Endodermal cell (in vitro differentiated cells): ENCODE data around the gene E2F2. TPM values are rescaled to one million over a fixed set of nuclear protein-coding genes. Genes with fewer than 3 reads are reported as not detected.

ENCODE experiments used
- DNase-seq: peaks from one replicate; pipeline ENCODE4 v3.0.0-alpha.2; 2017
- H3K27ac ChIP-seq: 2 replicates; pipeline ENCODE4 v1.5.1; 2013; ENCODE audit warnings: mild to moderate bottlenecking, low read depth, low read length, moderate library complexity
- H3K27me3 ChIP-seq: 2 replicates; pipeline ENCODE4 v1.6.1; 2013; ENCODE audit warnings: mild to moderate bottlenecking, low read length, moderate library complexity; ENCODE audit not compliant: insufficient read depth, control insufficient read depth, poor library complexity, severe bottlenecking
- H3K36me3 ChIP-seq: 2 replicates; pipeline ENCODE4 v1.7.0; 2013; ENCODE audit warnings: mild to moderate bottlenecking, low read length, moderate library complexity; ENCODE audit not compliant: control insufficient read depth, insufficient read depth
- H3K4me1 ChIP-seq: one replicate; pipeline ENCODE4 v1.7.0; 2013; ENCODE audit warnings: low read length; ENCODE audit not compliant: control insufficient read depth, insufficient read depth
- H3K4me3 ChIP-seq: 2 replicates; pipeline ENCODE4 v1.5.1; 2013; ENCODE audit warnings: mild to moderate bottlenecking, low read length, moderate library complexity
- H3K9ac ChIP-seq: 2 replicates; pipeline ENCODE4 v1.6.1; 2013; ENCODE audit warnings: mild to moderate bottlenecking, low read length, moderate library complexity; ENCODE audit not compliant: poor library complexity, severe bottlenecking; ENCODE audit errors: extremely low read depth
- H3K9me3 ChIP-seq: 2 replicates; pipeline ENCODE4 v1.6.1; 2013; ENCODE audit warnings: mild to moderate bottlenecking, low read length, moderate library complexity; ENCODE audit not compliant: control insufficient read depth
- H3K27ac Mint-ChIP-seq: 2 replicates; pipeline ENCODE4 v1.8.0; 2020; ENCODE audit warnings: mixed read lengths
- H3K27me3 Mint-ChIP-seq: 2 replicates; pipeline ENCODE4 v1.8.0; 2021; ENCODE audit warnings: mild to moderate bottlenecking, mixed read lengths; ENCODE audit not compliant: insufficient read depth
- H3K36me3 Mint-ChIP-seq: 2 replicates; pipeline ENCODE4 v1.8.0; 2020; ENCODE audit warnings: low read depth, mixed read lengths
- H3K4me1 Mint-ChIP-seq: 2 replicates; pipeline ENCODE4 v1.8.0; 2020; ENCODE audit warnings: mixed read lengths
- H3K4me3 Mint-ChIP-seq: 2 replicates; pipeline ENCODE4 v1.8.0; 2020; ENCODE audit warnings: mild to moderate bottlenecking, moderate library complexity, mixed read lengths
- H3K9me3 Mint-ChIP-seq: 2 replicates; pipeline ENCODE4 v1.8.0; 2020; ENCODE audit warnings: mild to moderate bottlenecking, mixed read lengths
- CTCF ChIP-seq: fragments of 200-600 bp; sonication (generic); conservative IDR thresholded peaks from 2 replicates; pipeline ENCODE4 v1.5.0; 2021; ENCODE audit warnings: antibody characterized with exemption, mild to moderate bottlenecking
- WGBS, 2 experiments: methylation state at CpG; one replicate each; pipeline versions ENCODE4 v1.1.5 to v1.1.7; 2013; ENCODE audit warnings: missing lambda C conversion rate in 2 of 2, mixed read lengths in 1 of 2; ENCODE audit not compliant: insufficient coverage in 1 of 2, insufficient read length in 1 of 2; 5-methylcytosine and 5-hydroxymethylcytosine counted together
- total RNA-seq, 2 donors: library from RNA; stranded (reverse); fragmentation: NEBNext Ultra II Directional in 1 of 2; extraction: Animal tissue kit (Norgen Biotek cat#: 25700) in 1 of 2; gene quantifications; 2 replicates in 1 of 2; 3 replicates in 1 of 2; pipeline ENCODE4 v1.2.1, GENCODE V29; 2021

The E2F2 gene
- total RNA-seq, 2 donors from 2014 or later = 7.3 to 9.8 TPM

GRCh38 chr1:23567629-23567995 lies 36.6 kb upstream of the E2F2 start:
- Histone ChIP-seq H3K27ac (peak overlapping the region; percentile 98), H3K4me1 (peaks cover 15% of the 10 kb centered on the region), H3K27me3 (no peaks in the 10 kb centered on the region), H3K4me3 (peak overlapping the region; percentile 58), H3K36me3 (no peaks in the 10 kb centered on the region), H3K9ac (no peak overlapping the region), H3K9me3 (no peaks in the 10 kb centered on the region)
- Mint-ChIP-seq H3K4me3 (peak overlapping the region; percentile 58), H3K27ac (peak overlapping the region; percentile 91), H3K4me1 (peaks cover 41% of the 10 kb centered on the region), H3K36me3 (no peaks in the 10 kb centered on the region), H3K27me3 (no peaks in the 10 kb centered on the region), H3K9me3 (no peaks in the 10 kb centered on the region)
- TF ChIP-seq CTCF = no peak
- DNase-seq = no peak
- 61 to 73% methylated on average over 7 to 15 of the region's 15 CpGs for WGBS, 2 experiments

GRCh38 chr1:23566304-23566703 lies 35.3 kb upstream of the E2F2 start:
- H3K9ac ChIP-seq = no peak overlapping the region
- no peaks in the 10 kb centered on the region for H3K27me3 Mint-ChIP-seq
- DNase-seq = peak; percentile 74
- H3K27ac ChIP-seq = no peak overlapping the region
- H3K27ac Mint-ChIP-seq = peak overlapping the region; percentile 69
- H3K27me3 ChIP-seq = no peaks in the 10 kb centered on the region
- H3K36me3 ChIP-seq = no peaks in the 10 kb centered on the region
- no peaks in the 10 kb centered on the region for H3K36me3 Mint-ChIP-seq
- H3K4me3 ChIP-seq = no peak overlapping the region
- H3K4me1 Mint-ChIP-seq = peaks cover 53% of the 10 kb centered on the region
- H3K4me3 Mint-ChIP-seq = no peak overlapping the region
- H3K9me3 Mint-ChIP-seq = no peaks in the 10 kb centered on the region
- H3K4me1 ChIP-seq = peaks cover 22% of the 10 kb centered on the region
- H3K9me3 ChIP-seq = no peaks in the 10 kb centered on the region
- 91 to 96% methylated on average over 5 to 6 of the region's 6 CpGs for WGBS, 2 experiments
- peak; percentile 65 for TF ChIP-seq CTCF

GRCh38 chr1:23565776-23566175 lies 34.7 kb upstream of the E2F2 start:
- no peak for TF ChIP-seq CTCF
- H3K4me1 Mint-ChIP-seq = peaks cover 59% of the 10 kb centered on the region
- Histone ChIP-seq H3K4me1 (peaks cover 24% of the 10 kb centered on the region), H3K36me3 (no peaks in the 10 kb centered on the region), H3K27me3 (no peaks in the 10 kb centered on the region), H3K4me3 (no peak overlapping the region), H3K27ac (no peak overlapping the region), H3K9ac (no peak overlapping the region), H3K9me3 (no peaks in the 10 kb centered on the region)
- WGBS, 2 experiments = 96% methylated on average over 3 of the region's 3 CpGs; no CpG with 5 or more reads in 1 of the 2 experiments
- no peak for DNase-seq
- H3K4me3 Mint-ChIP-seq = no peak overlapping the region
- H3K27ac Mint-ChIP-seq = peak overlapping the region; percentile 69
- H3K9me3 Mint-ChIP-seq = no peaks in the 10 kb centered on the region
- H3K36me3 Mint-ChIP-seq = no peaks in the 10 kb centered on the region
- no peaks in the 10 kb centered on the region for H3K27me3 Mint-ChIP-seq
